ENCODE measurements around the gene PON2. TPM values are rescaled to one million over a fixed set of nuclear protein-coding genes. Genes with fewer than 3 reads are reported as not detected.

Gene PON2
- polyA plus RNA-seq, 10 donors, result 59.1 to 197 (median 91.9) TPM

- DNase-seq, result no peak
Measured at GRCh38 chr7:95457947-95458346, 23.1 kb upstream of the PON2 start.

DNA sequence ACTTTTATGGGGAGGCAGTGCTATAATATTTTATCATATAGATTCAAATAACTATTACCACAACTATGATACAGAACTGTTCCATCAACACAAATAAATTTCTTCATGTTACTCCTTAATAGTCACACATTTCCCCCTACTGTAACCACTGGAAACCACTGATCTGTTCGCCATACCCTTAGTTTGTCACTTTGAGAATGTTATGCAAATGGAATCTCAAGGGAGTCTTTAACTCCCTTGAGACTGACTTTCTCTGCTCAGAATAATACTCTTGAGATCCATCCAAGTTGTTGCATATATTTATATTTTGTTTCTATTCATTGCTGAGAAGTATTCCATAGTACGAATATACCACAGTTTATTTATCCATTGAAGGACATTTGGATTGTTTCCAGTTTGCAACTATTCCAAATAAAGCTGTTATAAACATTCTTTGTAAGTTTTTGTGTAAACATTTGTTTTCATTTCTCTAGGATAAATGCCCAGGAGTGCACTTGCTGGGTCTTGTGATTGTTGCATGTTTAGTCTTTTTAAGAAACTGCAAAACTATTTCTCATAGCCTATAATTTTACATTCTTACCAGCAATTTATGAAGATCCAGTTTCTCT lies 19.7 kb upstream of the PON2 start:
- no peak for DNase-seq

DNA sequence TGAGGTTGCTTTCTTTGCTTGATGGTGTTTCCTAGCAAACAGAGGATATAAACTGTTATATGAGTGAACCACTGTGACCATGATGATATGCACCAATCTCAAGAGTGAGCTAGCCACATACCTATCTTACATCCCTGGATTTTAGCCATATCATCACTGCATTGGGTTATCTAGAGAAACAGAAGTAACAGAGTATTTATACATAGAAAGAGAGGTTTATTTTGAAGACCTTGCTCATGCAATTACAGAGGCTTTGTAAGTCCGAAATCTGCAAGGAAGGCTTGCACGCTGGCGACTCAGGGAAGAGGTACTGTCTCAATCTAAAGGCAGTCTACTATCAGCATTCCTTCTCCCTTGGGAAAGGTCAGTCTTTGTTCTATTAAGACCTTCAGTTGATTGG lies 11.8 kb upstream of the PON2 start:
- no peak for DNase-seq

GRCh38 chr7:95444796-95445195 lies 10.0 kb upstream of the PON2 start:
- no peak for DNase-seq

DNA sequence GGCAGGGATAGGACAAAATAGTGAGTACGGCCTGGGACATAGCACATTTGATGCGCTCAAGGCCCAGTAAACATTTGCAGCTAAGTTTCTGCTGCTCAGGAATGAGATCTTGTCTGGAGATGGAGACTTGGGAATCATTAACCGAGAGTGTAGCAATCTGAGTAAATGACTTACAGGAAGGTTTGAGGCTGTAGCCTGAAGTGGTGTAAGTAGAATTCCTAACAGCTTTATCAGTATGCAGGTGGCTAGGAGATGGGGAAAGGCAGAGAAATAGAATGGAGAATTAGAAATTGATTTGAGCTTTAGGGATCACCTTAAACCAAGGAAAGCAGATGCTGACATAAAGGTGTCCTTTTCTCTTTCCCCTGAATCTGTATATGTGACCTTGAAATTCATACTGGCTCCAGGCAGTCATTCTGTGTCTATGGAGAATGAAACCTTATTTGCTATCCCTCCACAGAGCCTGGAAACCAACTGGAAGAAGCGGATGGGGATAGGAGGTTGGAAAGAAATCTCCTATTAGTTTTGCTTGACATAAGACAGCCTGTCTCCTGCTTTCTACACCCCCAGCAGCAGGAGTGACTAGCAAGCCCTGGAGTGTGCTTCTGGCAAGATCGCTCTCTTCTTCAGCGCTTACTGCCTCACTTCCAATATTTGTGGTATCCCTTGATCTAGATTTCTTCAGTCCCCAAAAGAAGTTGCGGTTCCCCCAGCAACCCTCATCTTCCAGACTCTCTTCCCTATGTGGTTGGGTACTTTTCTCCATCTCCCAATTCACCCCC lies 6.4 kb upstream of the PON2 start:
- DNase-seq, result no peak

DNA sequence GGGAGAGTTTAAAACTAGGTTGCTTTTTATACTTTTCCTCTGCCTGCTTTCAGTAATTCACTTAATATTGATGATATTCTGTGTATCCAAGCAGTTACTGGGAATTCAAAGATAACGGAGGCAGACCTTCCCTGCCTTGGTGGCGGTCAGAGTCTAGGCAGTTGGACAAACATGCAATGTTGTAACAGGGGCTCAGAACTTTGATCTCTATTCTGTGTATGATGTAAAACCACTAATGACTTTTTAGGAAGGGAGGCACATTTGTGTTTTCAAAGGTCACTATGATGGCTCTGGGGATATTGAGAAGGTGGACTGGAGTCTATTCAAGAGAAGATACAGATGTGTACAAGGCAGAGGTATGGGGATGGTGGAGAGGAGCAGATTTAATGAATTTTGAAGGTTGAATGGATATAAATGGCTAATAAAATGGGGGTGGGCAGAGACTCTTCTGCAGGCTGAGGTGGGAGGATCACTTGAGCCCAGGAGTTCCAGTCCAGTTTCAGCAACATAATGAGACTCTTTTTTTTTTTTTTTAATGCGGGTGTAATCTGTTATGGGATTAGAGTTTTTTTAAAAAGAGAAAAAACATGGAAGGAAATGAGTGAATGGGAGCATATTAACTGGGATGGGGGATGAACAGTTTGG lies 5.7 kb upstream of the PON2 start:
- DNase-seq, result no peak

DNA sequence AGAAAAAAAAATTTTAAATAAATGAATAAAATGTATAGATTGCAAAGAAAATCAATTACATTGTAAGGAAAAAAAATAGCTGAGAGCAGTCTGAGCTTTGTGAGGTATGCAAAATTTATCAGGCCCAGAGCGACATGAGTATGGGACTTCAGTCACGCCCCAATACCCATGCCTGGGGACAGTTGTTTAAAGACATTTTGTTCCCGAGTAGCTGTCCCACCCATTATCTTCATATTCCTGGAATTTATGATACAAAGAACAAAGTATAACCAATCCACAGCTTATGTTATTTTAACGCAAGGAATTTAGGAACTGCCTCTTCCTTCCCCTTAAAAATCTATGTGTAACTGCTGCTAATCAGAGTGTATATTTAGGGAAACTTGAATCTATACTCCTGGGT lies 1.6 kb upstream of the PON2 start:
- peak in 1 of 3 donors; percentile 22 for DNase-seq

GRCh38 chr7:95435422-95435780 lies 573 bp upstream of the PON2 start:
- no peak for DNase-seq

GRCh38 chr7:95433952-95434556 lies 774 bp downstream of the PON2 start:
- DNase-seq, result peak in 1 of 3 donors; percentile 17

GRCh38 chr7:95433129-95433528 lies 1.7 kb downstream of the PON2 start:
- DNase-seq, result no peak

GRCh38 chr7:95432606-95433005 lies 2.2 kb downstream of the PON2 start:
- DNase-seq, result no peak

DNA sequence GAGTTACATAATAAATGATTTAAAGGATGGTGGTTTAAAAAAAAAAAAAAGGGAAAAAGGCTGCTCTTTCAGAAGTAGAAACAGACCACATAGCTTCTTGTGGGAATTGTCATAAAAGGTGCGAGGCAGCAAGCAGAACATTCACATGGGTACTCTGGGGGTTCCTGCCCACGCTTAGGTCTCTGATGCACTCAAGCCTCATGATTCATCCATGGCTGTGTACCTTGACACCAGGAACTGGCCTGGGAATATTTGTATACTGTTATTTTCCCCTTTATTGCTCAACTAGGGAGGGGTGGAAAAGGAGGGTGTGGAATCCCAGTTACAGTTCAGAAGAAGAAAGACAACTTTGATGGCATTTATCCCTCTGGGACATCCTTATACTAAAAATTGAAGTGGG lies 4.0 kb downstream of the PON2 start:
- no peak for DNase-seq

GRCh38 chr7:95429241-95429990 lies 5.4 kb downstream of the PON2 start:
- no peak for DNase-seq

GRCh38 chr7:95427914-95428516 lies 6.8 kb downstream of the PON2 start:
- DNase-seq, result no peak

- DNase-seq, result no peak
Measured at GRCh38 chr7:95427166-95427565, 7.7 kb downstream of the PON2 start.

DNA sequence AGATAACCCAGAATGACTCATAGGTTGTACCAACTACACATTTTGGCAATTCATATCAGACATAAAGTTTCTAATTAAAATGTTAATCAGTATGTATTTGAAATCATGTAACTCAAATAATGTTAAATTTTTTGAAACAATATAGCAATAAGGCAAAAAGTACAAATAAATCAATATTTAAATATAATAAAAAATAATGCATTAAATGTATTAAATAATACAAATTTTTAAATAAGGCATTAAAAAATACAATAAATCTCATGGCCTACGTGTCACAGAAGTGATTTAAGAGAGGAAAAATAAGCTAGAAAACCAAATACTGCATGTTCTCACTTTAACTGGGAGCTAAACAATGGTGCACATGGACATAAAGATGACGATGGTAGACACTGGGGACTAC lies 9.1 kb downstream of the PON2 start:
- no peak for DNase-seq

DNA sequence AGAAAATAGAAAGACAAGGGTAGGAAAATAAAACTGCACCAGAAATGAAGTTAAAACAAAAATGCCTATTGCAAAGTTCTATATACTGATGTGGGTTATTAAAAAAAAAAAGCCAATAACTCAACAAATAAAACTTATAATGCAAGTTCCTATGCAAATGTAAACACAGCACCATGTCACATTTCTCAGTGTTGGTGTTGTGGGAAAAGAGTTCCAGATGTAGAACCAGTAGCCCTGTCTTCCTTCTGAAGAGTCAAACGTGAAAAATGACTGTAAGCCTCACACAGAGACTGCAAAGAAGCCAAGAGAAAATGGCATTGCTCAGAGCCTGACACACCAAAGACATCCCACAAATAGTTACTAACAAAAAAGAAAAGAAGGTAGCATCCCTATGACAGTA lies 10.1 kb downstream of the PON2 start:
- no peak for DNase-seq

DNA sequence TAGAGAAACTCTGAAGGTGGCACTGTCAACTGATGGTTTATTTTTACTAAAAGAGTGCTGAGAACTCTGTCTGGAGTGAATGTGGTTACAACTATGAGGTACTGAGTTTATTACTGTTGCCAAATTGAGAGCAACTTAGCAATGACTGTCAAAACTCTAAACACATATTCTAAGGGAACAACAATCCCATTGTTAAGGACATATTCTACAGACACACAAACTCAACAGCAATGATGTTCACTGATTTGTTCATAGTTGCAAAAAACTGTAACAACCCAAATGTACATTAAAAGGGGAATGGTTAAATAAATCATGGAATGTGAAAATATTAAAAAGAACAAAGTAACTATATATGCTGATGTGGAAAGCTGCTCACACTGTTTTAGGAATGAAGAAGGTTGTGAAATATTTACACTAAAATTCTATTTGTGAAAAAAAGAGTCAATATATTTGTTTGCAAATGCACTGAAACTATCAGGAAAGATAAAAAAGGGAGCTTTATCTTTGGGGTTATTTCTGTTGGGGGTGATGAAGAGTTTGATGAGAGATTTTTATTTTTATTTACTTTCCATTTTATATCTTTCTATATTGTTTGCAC lies 12.9 kb downstream of the PON2 start:
- no peak for DNase-seq

GRCh38 chr7:95421000-95421846 lies 13.6 kb downstream of the PON2 start:
- DNase-seq, result no peak

DNA sequence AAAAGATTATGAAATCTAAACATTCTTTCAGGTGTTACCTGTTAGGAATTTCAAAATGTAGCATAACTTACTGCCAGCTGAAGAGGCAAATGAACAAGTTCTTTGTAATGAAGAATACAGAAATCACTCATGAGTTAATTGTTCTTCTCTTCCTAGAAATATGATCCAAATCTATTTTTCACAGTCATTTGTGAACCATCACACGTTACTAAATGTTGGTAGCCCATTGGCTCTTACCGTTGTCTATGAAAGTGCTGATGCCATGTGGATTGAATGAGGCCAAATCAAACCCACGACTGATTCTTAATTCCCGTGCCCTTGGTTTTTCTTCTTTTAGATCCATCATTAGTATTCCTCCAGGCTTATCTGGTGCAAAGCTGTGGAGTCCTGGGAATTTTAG lies 22.8 kb downstream of the PON2 start:
- no peak for DNase-seq
